OCI-LY3 (cell line): ENCODE results near the gene MAP1LC3B2.

ENCODE experiments used
- EZH2phosphoT487 ChIP-seq: fragments of 200-600 bp; shearing (Covaris generic); IDR thresholded peaks from 2 replicates; pipeline ENCODE4 v1.6.1; 2018; ENCODE audit warnings: antibody characterized with exemption, mixed run types, low read depth
- TF ChIP-seq, protein P1 (sequence below): fragments of 200-600, 300-600 bp; sonication (generic); IDR thresholded peaks from 2 replicates; pipeline ENCODE4 v1.5.1; 2014; ENCODE audit warnings: antibody characterized with exemption, low read length, low read depth

GRCh38 chr12:116537101-116537904, 21.9 kb upstream of the MAP1LC3B2 start:
- TF ChIP-seq, protein P1, sequence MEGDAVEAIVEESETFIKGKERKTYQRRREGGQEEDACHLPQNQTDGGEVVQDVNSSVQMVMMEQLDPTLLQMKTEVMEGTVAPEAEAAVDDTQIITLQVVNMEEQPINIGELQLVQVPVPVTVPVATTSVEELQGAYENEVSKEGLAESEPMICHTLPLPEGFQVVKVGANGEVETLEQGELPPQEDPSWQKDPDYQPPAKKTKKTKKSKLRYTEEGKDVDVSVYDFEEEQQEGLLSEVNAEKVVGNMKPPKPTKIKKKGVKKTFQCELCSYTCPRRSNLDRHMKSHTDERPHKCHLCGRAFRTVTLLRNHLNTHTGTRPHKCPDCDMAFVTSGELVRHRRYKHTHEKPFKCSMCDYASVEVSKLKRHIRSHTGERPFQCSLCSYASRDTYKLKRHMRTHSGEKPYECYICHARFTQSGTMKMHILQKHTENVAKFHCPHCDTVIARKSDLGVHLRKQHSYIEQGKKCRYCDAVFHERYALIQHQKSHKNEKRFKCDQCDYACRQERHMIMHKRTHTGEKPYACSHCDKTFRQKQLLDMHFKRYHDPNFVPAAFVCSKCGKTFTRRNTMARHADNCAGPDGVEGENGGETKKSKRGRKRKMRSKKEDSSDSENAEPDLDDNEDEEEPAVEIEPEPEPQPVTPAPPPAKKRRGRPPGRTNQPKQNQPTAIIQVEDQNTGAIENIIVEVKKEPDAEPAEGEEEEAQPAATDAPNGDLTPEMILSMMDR: no peak
- TF ChIP-seq EZH2phosphoT487: no peak
